Prostate gland (tissue), 2 donors: Measurements from ENCODE around the gene SMIM11.

ENCODE experiments used
- POLR2AphosphoS5 ChIP-seq: sonication (generic); formaldehyde crosslinking; IDR thresholded peaks from one replicate; pipeline ENCODE4 v1.6.1; 2017; ENCODE audit warnings: antibody characterized with exemption
- TF ChIP-seq, protein P1 (sequence below), 4 experiments: fragments of 200-600 bp in 2 of 4; fragments of 450-650 bp in 2 of 4; sonication (generic) in 2 of 4; IDR thresholded peaks; 1 replicate in 3 of 4; 2 replicates in 1 of 4; pipeline ENCODE4 v1.5.1; 2016 to 2019; ENCODE audit warnings: antibody characterized with exemption in 4 of 4, mild to moderate bottlenecking in 2 of 4, moderate library complexity in 2 of 4

DNA sequence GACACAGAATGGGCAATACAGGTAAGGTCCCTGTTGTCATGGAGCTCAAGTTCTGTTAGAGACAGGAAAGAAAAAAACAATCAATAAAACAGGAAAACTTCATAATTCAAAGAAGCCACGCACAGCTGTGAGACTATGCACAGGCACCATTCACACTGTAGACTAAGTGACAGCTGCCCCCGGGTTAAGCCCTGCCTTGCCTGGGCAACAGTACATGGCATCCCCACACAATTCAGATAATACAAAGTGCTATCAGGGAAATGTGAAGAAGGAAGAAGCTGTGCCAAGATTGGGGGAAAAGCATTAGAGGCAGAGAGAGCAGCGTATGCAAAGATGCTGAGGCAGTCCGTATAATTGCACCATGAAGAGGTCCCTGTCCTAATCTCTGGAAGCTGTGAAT lies 20.5 kb upstream of the SMIM11 start:
- TF ChIP-seq, protein P1, sequence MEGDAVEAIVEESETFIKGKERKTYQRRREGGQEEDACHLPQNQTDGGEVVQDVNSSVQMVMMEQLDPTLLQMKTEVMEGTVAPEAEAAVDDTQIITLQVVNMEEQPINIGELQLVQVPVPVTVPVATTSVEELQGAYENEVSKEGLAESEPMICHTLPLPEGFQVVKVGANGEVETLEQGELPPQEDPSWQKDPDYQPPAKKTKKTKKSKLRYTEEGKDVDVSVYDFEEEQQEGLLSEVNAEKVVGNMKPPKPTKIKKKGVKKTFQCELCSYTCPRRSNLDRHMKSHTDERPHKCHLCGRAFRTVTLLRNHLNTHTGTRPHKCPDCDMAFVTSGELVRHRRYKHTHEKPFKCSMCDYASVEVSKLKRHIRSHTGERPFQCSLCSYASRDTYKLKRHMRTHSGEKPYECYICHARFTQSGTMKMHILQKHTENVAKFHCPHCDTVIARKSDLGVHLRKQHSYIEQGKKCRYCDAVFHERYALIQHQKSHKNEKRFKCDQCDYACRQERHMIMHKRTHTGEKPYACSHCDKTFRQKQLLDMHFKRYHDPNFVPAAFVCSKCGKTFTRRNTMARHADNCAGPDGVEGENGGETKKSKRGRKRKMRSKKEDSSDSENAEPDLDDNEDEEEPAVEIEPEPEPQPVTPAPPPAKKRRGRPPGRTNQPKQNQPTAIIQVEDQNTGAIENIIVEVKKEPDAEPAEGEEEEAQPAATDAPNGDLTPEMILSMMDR (IDR thresholded peaks at IDR 0.05) = no peak
- no peak for TF ChIP-seq POLR2AphosphoS5
